HG03571 (cell line): ENCODE results near the gene FGFR3.

Source experiments
- ATAC-seq: cut with Tn5 transposase; IDR thresholded peaks from one replicate; pipeline ENCODE4 v1.9.1; 2021; ENCODE audit not compliant: unreplicated experiment

FGFR3 gene

GRCh38 chr4:1769692-1770091, 23.4 kb upstream of the FGFR3 start:
- no peak for ATAC-seq

GRCh38 chr4:1770245-1770644, 22.8 kb upstream of the FGFR3 start:
- no peak for ATAC-seq

GRCh38 chr4:1770791-1771231, 22.3 kb upstream of the FGFR3 start:
- ATAC-seq = no peak

- ATAC-seq = no peak
Measured at GRCh38 chr4:1771555-1772305, 21.4 kb upstream of the FGFR3 start.

GRCh38 chr4:1772853-1773538, 20.1 kb upstream of the FGFR3 start:
- no peak for ATAC-seq

- ATAC-seq = no peak
Measured at GRCh38 chr4:1773754-1774153, 19.3 kb upstream of the FGFR3 start.

GRCh38 chr4:1775731-1776500, 17.2 kb upstream of the FGFR3 start:
- no peak for ATAC-seq

- no peak for ATAC-seq
Measured at GRCh38 chr4:1776521-1777161, 16.5 kb upstream of the FGFR3 start.

- no peak for ATAC-seq
Measured at GRCh38 chr4:1777822-1778641, 15.1 kb upstream of the FGFR3 start.

- no peak for ATAC-seq
Measured at GRCh38 chr4:1778642-1779392, 14.3 kb upstream of the FGFR3 start.

GRCh38 chr4:1779588-1780382, 13.3 kb upstream of the FGFR3 start:
- no peak for ATAC-seq

GRCh38 chr4:1780435-1780834, 12.7 kb upstream of the FGFR3 start:
- ATAC-seq = no peak

GRCh38 chr4:1783015-1783414, 10.1 kb upstream of the FGFR3 start:
- ATAC-seq = no peak

- ATAC-seq = no peak
Measured at GRCh38 chr4:1783970-1784369, 9.1 kb upstream of the FGFR3 start.

GRCh38 chr4:1784395-1784788, 8.7 kb upstream of the FGFR3 start:
- no peak for ATAC-seq

- no peak for ATAC-seq
Measured at GRCh38 chr4:1784789-1785591, 8.1 kb upstream of the FGFR3 start.

- no peak for ATAC-seq
Measured at GRCh38 chr4:1785592-1785991, 7.5 kb upstream of the FGFR3 start.
